ENCODE measurements around the gene RNF112.

RNF112 gene

DNA sequence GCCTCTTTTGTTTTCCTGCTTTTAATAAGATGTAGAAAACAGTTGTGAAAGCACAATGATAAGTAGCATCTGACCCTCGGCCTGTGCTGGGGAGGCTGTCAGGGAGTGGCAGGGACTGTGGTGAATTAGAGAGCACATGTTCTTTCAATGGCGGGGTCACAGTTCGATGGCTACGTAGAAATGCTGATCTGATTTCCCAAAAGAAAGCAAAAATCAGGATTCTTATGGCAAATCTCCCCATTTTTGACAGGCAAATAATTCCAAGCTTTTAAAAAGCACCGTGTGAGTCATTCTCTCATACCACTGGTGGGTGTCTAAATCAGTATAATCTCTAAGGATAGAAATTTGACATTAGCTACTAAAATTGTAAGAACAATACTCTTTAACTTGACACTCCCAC, 36.9 kb upstream of the RNF112 start:
- DNase-seq (ENCODE audit: low read depth, low spot score) = no peak

DNA sequence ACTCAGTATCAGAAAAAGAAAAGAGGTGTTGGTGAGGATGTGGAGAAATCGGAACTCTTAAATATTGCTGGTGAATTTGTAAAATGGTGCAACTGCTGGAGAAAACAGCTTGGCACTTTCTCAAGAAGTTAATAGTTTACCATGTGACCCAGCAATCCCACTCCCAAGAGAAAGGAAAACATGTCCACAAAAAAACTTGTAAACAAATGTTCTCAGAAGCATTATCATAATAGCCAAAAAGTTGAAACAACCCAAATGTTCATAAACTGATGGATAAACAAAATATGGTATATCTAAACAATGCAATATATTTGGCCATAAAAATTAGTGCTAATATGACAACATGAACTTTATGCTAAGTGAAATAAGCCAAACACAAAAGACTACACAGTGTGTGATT, 35.3 kb upstream of the RNF112 start:
- no peak for DNase-seq (ENCODE audit: low read depth, low spot score)

DNA sequence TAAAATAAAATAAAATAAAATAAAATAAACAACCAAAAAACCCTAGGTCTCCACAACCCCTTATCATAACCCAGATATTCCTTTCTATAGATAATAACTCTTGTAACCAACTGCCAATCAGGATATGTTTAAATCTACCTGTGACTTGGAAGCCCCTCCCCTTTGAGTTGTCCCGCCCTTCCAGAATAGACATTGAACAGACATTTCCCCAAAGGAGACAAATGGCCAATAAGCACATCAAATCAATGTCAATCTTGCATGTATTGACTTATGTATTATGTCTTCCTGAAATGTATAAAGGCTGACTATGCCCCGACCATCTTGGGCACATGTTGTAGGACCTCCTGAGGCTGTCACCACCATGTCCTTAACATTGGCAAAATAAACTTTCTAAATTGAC, 34.2 kb upstream of the RNF112 start:
- DNase-seq (ENCODE audit: low read depth, low spot score) = no peak

DNA sequence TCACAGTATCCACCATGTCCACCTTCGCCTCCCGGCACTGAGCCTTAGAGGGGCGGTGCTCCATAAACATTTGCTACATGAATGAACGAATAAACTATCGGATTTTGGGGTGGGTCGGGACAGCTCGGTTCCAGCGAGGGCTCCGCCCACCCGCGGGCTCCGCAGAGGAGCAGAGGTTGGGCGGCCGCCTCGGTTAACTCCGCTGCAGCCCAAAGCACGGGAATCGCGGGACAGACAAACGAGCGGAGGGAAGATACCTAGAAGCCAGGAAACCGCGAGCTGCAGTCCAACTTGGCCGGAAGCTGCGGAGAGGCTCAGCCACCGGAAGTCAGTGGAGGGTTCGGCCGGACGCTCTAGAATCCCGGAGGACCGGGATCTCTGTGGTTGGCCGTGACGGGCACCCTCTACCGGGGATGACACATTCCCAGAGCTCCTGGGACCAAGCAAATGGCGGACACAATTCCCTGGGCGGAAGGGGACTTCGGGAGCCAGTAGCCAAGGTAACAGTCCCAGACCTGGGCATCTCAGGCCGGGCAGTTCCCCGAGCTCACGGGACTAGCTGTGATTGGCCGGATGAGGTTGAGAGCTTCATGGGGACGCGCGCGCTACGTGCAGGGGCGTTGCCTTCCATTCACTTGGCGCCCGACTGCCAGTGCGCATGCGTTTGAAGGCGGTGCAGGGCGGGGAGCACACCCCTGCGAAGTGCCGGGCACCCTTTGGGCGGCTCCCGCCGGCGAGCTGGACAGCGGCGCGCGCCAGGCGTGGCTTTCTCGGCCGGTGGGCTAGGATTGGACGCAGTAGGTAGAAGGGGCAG, 33.2 kb upstream of the RNF112 start:
- peak; percentile 99 for DNase-seq (ENCODE audit: low read depth, low spot score)

DNA sequence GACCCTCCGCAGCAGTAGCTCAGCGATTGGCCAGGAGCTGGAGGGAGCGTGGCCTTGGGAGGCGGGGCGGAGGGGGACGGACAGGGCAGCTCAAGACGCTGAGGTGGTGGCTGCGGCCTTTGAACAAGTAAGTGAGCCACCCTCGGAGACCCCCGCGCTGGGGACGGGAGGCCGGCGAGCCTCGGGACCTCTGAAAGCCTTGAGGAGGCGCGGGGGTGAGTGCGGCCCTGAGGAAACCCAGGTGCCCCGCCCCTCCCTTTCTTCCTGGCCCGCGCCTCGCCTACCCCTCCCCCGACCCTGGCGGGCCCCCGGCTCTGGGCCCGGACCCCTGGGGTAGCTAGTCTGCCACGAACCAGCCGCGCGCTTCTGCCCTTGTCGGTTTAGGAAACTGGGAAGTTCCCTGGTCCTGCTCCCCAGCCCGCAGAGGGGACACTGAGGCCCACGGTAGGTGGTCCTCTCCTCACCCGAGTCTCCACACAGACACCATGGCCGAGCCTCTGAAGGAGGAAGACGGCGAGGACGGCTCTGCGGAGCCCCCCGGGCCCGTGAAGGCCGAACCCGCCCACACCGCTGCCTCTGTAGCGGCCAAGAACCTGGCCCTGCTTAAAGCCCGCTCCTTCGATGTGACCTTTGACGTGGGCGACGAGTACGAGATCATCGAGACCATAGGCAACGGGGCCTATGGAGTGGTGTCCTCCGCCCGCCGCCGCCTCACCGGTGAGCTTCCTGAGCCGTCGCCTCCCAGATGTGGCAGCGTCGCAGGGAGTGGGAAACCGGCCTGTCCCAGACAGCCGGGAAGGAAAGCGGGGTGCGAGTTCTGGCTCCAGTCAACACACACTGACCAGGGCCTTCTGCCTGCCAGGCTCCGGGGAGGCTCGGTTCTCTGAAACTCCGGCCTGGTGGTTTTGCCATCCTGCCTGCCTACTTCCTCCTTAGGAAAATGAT, 32.3 kb upstream of the RNF112 start, which contains the start of gene MAPK7:
TSS of gene MAPK7 (plus strand) at position 83 of the 945 bp plus-strand sequence. CDS start at position 486, 403 bp downstream.
- DNase-seq (ENCODE audit: low read depth, low spot score) = no peak

DNA sequence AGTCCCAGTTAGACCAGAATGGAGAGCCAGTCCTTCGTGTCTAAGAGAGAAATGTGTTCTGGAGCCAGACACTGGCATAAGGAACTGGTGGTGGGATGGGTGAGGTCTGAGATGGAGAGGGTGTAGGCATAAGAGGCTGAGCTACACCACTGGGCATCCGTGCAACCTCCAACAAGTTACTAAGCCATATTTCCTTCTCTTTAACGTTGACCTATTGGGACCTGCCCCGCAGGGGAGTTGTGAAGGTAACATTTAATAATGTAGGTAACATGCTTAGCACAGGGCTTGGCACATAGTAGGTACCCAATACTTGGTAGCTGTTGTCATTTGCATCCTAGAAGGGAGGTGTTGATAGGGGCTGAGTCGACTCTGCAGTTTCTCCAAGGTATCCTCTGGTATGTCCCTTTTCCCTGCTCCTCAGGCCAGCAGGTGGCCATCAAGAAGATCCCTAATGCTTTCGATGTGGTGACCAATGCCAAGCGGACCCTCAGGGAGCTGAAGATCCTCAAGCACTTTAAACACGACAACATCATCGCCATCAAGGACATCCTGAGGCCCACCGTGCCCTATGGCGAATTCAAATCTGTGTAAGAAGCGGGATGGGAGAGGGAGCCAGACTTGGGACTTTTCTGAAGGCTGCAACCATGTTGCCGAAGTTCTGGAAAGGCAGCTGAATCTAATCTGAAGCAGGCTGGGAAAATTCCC, 31.5 kb upstream of the RNF112 start:
- no peak for DNase-seq (ENCODE audit: low read depth, low spot score)

DNA sequence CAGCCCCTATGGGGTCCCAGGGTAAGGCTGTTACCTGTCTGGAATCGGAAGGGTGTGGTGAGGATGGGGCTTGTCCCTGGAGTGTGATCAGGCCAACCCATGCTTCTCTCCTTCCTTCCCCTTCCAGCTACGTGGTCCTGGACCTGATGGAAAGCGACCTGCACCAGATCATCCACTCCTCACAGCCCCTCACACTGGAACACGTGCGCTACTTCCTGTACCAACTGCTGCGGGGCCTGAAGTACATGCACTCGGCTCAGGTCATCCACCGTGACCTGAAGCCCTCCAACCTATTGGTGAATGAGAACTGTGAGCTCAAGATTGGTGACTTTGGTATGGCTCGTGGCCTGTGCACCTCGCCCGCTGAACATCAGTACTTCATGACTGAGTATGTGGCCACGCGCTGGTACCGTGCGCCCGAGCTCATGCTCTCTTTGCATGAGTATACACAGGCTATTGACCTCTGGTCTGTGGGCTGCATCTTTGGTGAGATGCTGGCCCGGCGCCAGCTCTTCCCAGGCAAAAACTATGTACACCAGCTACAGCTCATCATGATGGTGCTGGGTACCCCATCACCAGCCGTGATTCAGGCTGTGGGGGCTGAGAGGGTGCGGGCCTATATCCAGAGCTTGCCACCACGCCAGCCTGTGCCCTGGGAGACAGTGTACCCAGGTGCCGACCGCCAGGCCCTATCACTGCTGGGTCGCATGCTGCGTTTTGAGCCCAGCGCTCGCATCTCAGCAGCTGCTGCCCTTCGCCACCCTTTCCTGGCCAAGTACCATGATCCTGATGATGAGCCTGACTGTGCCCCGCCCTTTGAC, 30.3 kb upstream of the RNF112 start:
- no peak for DNase-seq (ENCODE audit: low read depth, low spot score)

DNA sequence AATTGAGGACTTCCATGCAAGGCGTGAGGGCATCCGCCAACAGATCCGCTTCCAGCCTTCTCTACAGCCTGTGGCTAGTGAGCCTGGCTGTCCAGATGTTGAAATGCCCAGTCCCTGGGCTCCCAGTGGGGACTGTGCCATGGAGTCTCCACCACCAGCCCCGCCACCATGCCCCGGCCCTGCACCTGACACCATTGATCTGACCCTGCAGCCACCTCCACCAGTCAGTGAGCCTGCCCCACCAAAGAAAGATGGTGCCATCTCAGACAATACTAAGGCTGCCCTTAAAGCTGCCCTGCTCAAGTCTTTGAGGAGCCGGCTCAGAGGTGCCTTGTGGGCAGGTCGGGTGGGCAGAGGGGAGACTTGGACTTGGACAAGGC, 29.7 kb upstream of the RNF112 start:
- DNase-seq (ENCODE audit: low read depth, low spot score) = no peak

DNA sequence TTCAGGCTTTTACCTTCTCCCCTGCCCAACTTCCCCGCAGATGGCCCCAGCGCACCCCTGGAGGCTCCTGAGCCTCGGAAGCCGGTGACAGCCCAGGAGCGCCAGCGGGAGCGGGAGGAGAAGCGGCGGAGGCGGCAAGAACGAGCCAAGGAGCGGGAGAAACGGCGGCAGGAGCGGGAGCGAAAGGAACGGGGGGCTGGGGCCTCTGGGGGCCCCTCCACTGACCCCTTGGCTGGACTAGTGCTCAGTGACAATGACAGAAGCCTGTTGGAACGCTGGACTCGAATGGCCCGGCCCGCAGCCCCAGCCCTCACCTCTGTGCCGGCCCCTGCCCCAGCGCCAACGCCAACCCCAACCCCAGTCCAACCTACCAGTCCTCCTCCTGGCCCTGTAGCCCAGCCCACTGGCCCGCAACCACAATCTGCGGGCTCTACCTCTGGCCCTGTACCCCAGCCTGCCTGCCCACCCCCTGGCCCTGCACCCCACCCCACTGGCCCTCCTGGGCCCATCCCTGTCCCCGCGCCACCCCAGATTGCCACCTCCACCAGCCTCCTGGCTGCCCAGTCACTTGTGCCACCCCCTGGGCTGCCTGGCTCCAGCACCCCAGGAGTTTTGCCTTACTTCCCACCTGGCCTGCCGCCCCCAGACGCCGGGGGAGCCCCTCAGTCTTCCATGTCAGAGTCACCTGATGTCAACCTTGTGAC, 29.1 kb upstream of the RNF112 start:
- no peak for DNase-seq (ENCODE audit: low read depth, low spot score)

DNA sequence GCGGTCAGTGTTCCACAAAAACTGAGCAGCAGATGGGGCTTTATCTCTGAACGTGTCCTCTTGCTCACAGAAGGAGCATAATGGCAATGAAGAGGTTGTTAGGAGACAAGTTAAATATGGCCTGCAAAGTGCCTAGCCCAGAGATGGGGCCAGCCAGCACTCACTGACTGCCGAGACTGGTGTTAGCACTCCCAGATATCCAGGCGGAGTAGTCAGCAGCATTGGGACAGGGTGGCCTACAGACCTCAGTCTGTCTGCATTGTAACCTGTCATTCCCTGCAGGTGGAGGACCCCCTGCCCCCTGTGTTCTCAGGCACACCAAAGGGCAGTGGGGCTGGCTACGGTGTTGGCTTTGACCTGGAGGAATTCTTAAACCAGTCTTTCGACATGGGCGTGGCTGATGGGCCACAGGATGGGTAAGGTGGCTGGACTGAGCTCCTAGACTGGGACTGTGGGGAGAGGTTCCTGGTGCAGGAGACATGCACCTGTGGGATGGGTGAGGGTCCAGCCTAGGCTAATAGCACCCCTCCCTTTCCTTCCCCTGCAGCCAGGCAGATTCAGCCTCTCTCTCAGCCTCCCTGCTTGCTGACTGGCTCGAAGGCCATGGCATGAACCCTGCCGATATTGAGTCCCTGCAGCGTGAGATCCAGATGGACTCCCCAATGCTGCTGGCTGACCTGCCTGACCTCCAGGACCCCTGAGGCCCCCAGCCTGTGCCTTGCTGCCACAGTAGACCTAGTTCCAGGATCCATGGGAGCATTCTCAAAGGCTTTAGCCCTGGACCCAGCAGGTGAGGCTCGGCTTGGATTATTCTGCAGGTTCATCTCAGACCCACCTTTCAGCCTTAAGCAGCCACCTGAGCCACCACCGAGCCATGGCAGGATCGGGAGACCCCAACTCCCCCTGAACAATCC, 28.2 kb upstream of the RNF112 start:
- no peak for DNase-seq (ENCODE audit: low read depth, low spot score)

DNA sequence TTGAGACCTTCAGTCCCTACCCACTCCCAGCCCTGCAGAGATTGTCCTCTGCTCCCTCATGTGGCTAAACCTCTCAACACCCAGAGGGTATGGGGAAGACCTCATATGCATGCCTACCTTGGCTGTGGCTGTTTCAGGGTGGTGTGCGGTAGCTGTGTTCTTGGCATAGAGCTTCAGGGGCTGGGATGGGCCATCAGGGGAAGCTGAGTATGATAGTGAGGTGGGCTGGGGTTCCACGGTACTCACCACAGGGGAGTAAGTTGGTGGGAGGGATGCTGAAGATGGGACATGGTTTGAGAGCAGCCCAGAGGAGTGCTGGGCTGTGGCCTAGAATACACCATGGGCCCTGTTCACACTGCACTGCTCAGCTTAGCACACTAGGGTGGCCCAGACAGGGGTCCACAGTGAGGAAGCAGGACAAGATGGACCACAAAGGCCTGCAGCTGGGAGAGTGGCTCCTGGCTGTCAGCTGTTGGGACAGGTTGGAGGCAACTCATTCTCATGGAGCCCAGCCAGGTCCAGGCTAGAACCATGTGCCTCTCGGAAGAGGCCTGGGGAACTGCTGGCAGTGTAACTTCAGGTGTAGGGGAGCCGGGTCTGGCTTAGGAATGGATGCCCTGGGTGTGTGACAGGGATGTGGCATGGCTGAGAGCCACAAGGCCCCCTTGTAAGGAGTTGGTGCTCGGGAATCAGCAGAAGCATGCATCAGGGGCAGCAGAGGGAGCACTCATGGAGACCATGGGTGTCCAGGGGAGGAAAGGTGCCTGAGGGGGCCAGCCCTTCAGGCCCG, 27.2 kb upstream of the RNF112 start:
- DNase-seq (ENCODE audit: low read depth, low spot score) = no peak

DNA sequence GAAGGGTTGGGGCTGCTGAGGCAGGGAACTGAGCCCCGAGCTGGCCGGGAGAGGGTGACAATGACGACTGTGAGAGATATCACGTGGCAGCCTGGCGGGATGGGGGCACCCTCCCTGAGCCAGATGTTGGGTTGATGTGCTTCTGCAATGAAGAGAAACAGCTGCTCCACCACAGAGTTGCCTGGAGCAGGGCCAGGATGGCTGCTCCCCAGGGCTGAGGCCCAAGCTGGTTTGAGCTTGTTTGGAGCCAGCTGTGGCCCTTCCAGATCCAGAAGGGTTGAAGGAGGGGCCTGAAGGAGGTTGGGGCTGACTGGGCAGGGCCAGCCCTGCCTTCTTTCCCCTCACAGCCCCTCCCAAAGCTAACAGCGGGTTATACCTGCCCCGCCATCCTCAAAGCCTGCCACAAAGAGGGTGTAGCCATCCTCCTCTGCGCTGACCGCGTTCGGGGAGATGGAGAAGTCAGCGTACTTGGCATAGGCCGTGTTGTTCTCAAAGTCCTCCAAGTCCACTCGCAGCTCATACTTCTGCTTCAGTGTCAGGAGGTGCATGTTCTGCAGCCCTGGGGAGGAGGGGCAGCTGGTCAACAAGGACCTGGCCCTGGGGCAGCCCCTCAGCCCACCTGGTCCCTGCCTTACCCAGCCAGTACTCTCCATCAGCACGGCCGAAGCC, 26.2 kb upstream of the RNF112 start:
- peak; percentile 67 for DNase-seq (ENCODE audit: low read depth, low spot score)

DNA sequence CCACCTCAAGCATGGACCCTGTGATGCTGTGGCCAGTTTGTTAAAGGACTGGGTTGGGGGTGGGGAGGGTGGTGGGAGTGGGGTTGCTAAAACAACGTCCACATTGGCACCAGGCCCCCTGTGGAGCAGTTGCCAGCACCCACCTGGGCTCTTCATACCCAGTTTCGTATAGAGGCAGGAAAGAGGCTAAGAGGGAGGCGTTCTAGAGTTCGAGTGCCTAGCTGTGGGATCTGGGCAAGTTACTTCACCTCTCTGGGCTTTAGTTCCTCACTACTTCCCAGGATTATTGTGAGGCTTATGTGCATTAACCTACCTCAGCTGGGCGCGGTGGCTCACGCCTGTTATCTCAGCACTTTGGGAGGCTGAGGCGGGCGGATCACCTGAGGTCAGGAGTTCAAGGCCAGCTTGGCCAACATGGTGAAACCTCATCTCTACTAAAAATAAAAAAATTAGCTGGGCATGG, 25.5 kb upstream of the RNF112 start:
- DNase-seq (ENCODE audit: low read depth, low spot score) = no peak

DNA sequence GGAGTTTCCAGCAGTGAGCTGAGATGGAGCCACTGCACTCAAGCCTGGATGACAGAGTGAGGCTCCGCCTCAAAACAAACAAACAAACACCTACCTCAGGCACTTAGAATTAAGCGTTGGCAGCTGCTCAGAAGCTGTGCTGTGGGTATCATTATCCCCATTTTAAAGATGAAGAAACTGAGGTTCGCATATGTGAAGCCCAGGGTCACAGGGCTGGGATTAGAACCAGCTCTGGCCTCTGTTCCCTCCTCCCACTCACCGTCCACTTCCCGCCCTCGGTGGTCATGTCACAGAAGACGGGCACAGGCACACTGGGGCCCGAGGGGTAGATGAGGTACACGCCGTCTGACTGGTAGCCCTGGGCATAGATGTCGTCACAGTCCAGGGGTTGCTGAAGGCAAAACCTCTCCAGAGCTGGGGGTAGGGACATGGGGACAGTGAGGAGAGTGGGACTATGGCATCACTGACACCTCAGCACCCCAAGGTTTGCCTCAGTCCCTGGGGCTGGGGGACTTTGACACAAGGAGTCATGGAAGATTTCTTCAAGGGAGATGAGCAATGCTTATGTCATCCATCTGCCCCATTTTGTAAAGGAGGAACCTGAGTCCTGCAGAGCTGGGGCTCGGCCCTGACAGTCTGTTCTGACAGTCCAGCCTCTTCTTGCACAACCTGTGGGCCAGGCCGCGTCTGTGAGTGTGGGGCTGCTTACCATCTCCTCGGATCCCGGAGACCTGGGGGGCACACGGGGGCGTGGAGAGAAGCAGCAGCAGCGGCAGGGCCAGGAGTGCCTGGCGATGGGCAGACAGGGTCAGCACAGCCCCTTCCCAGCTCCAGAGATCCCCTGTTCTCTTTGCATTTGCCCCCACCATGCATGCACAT, 24.7 kb upstream of the RNF112 start:
- DNase-seq (ENCODE audit: low read depth, low spot score) = no peak

DNA sequence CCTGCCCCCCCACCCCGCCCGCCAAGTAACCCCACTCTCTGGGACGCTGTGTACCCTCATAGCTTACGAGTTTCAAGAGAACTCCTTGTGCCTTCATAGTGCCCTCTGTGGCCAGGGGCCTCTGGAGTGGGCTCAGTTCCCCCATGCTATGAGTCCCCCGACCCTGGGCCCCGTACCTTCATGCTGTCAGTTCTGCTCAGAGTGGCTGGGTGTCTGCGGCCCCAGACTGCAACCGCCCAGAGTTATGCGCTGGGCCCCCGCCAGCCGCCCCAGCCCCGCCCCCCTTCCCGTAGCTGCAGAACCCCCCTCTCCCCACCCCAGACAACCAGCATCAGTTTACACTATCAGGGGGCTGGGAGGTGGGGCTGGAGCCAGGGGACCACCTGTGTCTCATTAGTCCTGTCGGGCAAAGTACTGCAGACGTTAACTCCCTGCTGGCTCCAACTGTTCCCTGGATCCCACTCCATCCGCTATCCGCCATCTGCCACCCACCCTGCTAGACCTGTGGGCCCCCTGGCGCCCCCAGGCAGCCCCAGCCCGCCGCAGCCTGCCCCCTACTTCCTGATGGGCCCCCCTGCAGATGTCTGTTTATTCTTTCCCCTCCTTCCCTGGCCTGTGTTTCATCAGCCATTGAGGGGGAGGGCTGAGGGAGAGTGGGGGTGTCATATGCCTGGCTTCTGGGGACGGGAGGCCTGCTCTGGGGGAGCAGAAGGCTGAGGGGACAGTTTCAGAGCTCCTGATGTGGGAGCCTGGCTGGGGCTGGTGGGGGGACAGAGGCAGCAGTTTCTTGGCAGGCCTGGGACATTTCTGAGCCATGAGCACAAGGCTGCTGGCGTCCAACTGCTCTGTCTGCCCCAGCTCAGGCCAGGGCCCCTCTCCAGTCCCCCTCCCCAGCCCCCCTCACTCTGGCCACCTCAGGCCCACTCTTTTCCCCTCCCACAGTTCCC, 23.8 kb upstream of the RNF112 start, which contains the start of gene MFAP4:
TSS of gene MFAP4 (minus strand) at position 217 of the 947 bp plus-strand sequence. CDS start at position 182, 35 bp downstream.
- peak; percentile 57 for DNase-seq (ENCODE audit: low read depth, low spot score)
